Activated CD4-positive, CD25-positive, alpha-beta regulatory T cell treated with anti-CD3 and anti-CD28 coated beads, Interleukin-2, amount 50 U/mL, for 16 hours (primary cell): ENCODE measurements around the gene ERP29.
"Not testable (repeated sequence)": the region's sequence is repeated elsewhere in the genome, so short reads cannot be mapped to it uniquely, and the experiment has no call there.

Experiments used
- DNase-seq: peaks from one replicate; pipeline ENCODE4 v3.0.0-alpha.2; 2020; ENCODE audit warnings: low read depth, low spot score

Gene ERP29

DNA sequence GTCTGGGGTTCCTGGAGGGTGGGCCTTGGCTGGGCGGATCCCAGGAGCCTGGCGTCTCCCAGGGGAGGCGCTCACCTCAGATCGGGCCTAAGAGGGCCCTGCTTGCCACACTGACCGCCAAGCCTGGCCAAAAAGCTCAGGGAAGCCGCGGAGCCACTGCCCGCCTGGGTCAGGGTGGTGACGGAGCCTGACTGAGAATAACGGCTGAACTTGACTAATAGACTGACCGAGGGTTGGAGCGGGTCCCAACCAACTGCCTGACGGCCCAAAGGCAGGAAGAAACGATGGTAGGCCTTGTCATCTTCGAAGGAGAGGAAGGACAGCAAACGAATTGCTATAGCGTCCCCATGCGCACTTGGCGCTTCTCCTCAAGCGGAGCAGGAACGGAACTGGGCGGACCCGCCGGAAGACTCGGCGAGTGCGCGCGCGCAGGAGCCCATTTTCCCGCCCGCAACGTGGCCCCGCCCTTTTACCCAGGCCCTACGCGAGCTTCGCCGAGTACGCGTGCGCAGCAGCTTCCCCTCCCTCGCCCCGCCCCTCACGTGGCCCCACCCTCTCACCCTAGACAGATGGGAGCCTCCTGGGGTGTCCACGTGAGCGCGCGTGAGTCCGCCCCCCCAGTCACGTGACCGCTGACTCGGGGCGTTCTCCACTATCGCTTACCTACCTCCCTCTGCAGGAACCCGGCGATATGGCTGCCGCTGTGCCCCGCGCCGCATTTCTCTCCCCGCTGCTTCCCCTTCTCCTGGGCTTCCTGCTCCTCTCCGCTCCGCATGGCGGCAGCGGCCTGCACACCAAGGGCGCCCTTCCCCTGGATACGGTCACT lies at the start of gene ERP29, which contains the start of gene TMEM116:
ERP29 (plus strand) TSS at position 652 of the 826 bp plus-strand sequence; CDS start at position 692, 40 bp downstream.
TMEM116 (minus strand) TSS at position 391 of the 826 bp plus-strand sequence. CDS start 7,895 bp downstream, outside the sequence.
- peak; percentile 100 for DNase-seq

DNA sequence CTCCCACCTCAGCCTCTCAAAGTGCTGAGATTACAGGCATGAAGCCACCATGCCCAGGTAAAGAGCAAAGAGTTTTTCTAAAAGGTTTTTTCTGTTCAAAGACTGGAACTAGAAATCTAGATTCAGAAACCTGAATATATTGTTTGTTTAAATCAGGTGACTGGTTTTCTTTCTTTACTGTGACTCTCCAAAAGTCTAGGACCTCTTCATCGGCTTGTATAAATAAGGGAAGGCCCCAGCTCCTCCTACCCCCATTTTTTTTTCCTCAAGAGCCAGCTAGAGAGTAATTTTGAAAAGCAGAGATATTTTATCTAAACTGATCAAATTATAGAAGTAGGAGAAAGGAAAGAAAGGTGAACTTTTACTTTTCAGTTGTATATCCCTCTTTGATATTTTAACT lies 48.3 kb upstream of the ERP29 start:
- no peak for DNase-seq

DNA sequence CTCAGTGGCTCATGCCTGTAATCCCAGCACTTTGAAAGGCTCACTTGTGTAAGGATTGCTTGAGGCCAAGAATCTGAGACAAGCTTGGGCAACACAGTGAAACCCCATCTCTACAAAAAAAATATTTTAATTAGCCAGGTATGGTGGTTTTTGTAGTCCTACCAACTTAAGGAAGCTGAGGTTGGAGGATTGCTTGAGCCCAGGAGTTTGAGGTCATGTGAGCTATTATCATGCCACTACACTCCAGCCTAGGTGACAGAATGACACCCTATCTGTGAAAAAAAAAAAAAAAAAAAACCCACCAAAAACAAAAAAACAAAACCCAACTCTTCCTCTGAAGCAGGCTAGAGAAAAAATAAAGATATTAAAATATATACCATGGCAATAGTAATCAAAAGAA lies 41.4 kb upstream of the ERP29 start:
- no peak for DNase-seq

DNA sequence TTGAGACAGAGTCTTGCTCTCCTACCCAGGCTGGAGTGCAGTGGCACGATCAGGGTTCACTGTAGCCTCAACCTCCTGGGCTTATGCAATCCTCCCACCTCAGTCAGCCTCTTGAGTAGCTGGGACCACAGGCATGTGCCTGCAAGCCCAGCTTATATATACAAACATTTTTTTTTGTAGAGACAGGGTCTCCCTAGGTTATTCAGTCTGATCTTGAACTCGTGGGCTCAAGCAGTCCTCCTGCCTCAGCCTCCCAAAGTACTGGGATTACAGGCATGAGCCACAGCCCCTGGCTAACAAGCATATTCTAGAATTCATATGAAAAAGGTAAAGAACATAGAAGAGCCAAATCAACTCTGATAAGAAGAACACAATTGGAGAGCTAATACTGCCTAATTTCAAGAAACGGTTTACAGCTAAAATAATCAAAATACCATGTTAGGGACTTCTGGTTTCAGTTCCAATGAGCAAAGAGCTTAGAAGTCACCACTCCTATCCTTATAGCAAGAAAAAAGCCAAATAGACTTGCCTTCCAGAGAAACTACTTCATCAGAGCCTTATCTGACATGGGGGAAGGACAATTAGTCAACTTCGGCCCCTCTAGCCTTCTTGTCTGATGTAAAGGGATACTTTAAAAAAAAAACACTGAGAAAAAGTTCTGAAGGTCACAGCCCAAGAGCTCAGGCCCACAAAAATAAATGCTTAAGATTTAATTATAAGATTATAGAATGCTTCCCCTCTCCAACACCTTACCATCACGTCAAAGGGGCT lies 37.9 kb upstream of the ERP29 start:
- DNase-seq, result no peak

DNA sequence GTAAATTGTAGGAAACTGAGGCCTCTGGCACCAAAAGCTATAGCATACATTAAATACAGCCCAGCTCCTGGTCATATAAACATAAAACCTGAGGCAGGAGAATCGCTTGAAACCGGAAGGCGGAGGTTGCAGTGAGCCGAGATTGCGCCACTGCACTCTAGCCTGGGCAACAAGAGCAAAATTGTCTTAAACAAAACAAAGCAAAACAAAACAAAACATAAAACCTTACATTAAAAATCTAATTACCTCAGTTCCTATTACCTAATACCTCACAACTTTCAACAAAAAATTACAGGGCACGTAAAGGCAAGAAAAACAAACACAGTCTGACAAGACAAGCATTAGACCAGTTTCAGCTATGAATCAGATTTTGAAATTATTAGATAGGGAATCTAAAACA lies 36.9 kb upstream of the ERP29 start:
- DNase-seq, result no peak

DNA sequence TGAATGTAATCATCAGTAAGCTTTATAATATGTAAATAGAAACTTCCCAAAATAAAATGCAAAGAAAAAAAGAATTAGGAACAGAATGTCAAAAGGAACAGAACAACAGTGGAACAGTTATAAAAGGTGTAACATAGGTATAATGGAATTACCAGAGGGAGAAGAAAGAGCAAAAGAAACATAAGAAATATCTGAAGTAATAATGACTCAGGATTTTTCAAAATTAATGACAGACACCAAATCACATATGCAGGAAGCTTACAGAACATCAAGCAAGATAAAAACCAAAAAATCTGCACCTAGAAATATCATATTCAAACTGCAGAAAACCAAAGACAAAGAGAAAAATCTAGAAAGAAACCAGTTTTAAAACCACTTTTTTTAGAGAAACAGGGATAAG lies 36.4 kb upstream of the ERP29 start:
- DNase-seq, result no peak

GRCh38 chr12:111978545-111978944 lies 34.7 kb upstream of the ERP29 start:
- no peak for DNase-seq

DNA sequence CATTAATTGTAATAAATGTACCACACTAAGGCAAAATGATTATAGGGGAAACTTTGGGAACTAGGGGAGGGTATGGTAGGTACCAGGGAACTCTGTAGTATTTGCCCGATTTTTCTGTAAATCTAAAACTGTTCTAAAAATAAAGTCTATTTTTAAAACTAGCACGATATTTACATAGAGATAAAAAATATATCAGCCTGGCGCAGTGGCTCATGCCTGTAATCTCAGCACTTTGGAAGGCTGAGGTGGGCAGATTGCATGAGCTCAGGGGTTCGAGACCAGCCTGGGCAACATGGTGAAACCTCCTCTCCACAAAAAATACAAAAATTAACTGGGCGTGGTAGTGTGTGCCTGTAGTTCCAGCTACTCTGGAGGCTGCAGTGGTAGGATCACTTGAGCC lies 32.6 kb upstream of the ERP29 start:
- no peak for DNase-seq

- no peak for DNase-seq
Measured at GRCh38 chr12:111981987-111982386, 31.2 kb upstream of the ERP29 start.

DNA sequence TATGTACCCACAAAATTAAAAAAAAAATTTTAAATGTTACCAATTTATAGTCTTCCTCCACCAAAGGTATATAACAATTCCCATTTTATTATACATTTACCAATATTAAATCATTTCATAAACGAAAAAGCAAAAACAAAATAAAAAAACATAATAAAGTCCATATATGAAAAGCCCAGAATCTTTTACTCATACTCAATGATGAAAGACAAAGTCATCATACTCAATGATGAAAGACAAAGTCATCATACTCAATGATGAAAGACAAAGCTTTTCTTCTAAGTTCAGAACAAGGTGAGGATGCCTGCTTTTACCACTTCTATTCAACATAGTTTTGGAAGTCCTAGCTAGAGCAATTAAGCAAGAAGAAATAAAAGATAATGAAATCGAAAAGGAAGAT lies 28.4 kb upstream of the ERP29 start:
- no peak for DNase-seq

GRCh38 chr12:111991535-111991934 lies 21.7 kb upstream of the ERP29 start:
- DNase-seq, result no peak

DNA sequence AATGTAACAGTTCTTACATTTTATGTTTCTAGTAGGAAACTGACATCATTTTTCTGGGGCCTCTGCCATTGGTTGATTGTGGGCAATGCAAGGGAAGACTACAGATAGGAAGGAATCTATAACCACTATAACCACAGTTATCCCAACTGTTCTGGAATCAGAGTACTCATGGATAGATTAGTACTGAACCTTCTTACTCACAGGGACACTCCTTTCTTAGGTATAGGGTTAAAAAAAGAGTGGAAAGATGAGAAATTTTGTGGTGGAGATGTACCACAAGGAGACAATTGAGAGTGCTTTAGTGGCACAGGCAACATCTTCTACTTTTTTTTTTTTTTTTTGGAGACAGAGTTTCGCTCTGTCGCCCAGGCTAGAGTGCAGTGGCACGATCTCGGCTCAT lies 21.3 kb upstream of the ERP29 start:
- DNase-seq, result no peak

DNA sequence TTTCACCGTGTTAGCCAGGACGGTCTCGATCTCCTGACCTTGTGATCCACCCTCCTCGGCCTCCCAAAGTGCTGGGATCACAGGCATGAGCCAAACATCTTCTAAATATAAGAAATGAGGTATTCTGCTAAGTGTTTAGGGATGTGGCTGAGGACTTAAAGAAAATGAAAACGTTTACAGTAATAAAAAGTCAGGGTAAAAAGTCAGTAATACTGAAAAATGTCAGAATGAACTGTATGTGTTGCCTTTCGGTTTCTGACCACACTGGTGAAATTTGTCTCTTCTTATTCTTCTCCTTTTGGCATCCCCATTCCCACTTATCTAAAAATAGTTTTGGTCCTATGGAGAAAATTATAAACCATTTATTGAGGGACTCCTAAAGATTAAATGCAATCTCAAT lies 20.8 kb upstream of the ERP29 start:
- no peak for DNase-seq

DNA sequence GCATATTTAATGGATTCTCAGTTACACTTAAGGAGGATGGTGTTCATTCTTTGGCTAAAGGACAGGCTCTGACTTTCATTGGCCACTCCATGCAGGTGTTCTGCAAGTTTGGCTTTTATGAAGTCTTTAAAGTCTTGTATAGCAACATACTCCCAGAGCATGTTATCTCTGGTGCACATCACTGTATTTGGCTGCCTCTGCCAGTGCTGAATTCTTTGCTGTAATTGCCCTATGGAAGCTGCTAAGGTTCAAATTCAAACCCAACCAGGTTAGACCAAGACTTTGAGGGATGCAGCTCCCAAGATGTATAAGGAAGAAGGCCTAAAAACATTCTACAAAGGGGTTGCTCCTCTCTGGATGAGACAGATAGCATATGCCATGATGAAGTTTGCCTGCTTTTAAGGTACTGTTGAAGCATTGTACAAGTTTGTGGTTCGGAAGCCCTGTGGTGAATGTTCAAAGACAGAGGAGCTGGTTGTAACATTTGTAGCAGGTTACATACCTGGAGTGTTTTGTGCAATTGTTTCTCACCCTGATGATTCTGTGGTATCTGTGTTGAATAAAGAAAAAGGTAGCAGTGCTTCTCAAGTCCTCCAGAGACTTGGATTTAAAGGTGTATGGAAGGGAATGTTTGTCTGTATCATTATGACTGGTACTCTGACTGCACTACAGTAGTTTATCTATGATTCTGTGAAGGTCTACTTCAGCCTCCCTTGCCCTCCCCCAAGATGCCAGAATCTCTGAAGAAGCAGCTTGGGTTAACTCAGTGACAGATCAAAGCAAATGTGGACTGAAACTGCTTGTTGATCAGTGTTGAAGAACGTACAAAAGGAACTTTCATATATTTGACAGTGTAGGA lies 19.7 kb upstream of the ERP29 start:
- no peak for DNase-seq

- DNase-seq, result not testable (repeated sequence)
Measured at GRCh38 chr12:111994211-111995111, 18.8 kb upstream of the ERP29 start.

DNA sequence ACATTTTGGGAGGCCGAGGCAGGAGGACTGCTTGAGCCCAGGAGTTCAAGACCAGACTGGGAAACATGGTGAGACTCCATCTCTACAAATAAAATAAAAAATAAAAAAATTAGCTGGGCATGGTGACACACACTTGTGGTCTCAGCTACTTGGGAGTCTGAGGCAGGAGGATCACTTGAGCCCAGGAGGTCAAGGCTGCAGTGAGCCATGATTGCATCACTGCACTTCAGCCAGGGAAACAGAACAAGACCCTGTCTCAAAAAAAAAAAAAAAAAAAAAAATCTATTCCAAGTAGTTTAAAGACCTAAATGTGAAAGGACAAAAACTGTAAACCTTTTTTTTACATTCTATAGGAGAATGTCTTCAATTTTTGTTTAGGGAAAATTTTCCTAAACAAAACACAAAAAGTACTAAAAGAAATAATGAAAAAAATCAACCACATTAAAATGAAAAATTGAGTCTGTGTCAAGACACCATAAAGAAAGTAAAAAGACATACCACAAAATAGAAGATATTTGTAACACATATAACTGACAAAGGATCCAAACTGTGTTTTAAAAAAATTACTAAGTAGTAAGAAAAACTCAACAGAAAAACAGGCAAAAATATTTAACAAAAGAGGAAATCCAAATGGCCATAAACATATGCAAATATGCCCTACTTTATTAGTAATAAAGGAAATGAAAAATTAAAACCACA lies 17.3 kb upstream of the ERP29 start:
- DNase-seq, result no peak

GRCh38 chr12:111997300-111997699 lies 15.9 kb upstream of the ERP29 start:
- no peak for DNase-seq

GRCh38 chr12:111998015-111998414 lies 15.2 kb upstream of the ERP29 start:
- DNase-seq, result no peak

GRCh38 chr12:111999129-111999528 lies 14.1 kb upstream of the ERP29 start:
- DNase-seq, result not testable (repeated sequence)

GRCh38 chr12:112000820-112001219 lies 12.4 kb upstream of the ERP29 start:
- DNase-seq, result no peak
